ENCODE measurements around the gene IMPDH1.

DNA sequence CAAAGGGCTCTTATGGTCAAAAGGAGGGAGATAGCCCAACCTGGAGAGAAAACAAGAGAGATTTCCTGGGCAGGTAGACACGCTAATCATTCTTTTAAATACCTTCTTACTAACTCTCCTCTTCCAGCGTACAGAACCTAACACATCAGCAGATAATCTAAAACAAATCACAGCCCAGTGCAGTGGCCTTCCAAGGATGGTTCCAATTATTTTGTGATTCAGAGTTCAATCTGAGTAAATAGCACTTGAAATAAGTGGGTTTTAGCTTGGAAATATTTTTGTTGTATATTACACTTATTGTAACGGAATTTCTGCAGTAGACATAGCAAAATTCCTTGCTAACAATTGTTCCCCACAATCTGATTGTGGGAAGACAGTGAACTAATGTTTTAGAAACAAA is 7.3 kb upstream of the IMPDH1 start:
- TF ChIP-seq, protein P1, sequence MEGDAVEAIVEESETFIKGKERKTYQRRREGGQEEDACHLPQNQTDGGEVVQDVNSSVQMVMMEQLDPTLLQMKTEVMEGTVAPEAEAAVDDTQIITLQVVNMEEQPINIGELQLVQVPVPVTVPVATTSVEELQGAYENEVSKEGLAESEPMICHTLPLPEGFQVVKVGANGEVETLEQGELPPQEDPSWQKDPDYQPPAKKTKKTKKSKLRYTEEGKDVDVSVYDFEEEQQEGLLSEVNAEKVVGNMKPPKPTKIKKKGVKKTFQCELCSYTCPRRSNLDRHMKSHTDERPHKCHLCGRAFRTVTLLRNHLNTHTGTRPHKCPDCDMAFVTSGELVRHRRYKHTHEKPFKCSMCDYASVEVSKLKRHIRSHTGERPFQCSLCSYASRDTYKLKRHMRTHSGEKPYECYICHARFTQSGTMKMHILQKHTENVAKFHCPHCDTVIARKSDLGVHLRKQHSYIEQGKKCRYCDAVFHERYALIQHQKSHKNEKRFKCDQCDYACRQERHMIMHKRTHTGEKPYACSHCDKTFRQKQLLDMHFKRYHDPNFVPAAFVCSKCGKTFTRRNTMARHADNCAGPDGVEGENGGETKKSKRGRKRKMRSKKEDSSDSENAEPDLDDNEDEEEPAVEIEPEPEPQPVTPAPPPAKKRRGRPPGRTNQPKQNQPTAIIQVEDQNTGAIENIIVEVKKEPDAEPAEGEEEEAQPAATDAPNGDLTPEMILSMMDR (IDR thresholded peaks at IDR 0.05; ENCODE audit: low read depth, low read length): no peak
- TF ChIP-seq EZH2phosphoT487 (IDR thresholded peaks at IDR 0.05; ENCODE audit: low read depth): no peak
